Measurements from ENCODE around the gene ARSG.
"Not testable (repeated sequence)": the region's sequence is repeated elsewhere in the genome, so short reads cannot be mapped to it uniquely, and the experiment has no call there.

DNA sequence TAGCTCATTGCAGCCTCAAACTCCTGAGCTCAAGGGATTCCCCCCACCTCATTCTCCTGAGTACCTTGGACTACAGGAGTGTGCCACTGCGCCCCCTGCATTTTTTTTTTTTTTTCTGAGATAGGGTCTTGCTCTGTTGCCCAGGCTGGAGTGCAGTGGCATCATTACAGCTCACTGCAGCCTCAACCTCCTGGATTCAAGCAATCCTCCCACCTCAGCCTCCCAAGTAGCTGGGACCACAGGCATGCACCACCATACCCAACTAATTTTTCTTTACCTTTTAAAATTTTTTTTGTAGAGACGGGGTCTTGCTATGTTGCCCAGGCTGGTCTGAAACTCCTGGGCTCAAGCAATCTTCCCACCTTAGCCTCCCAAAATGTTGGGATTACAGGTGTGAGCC, 84.9 kb downstream of the ARSG start:
- not testable (repeated sequence) for TF ChIP-seq POLR2A (IDR thresholded peaks at IDR 0.05; ENCODE audit: low read length); GATA1 (IDR thresholded peaks at IDR 0.05; ENCODE audit: low read depth, low read length)
